ENCODE measurements around the gene TMEM170A.
"Not testable (repeated sequence)": the region's sequence is repeated elsewhere in the genome, so short reads cannot be mapped to it uniquely, and the experiment has no call there.

DNA sequence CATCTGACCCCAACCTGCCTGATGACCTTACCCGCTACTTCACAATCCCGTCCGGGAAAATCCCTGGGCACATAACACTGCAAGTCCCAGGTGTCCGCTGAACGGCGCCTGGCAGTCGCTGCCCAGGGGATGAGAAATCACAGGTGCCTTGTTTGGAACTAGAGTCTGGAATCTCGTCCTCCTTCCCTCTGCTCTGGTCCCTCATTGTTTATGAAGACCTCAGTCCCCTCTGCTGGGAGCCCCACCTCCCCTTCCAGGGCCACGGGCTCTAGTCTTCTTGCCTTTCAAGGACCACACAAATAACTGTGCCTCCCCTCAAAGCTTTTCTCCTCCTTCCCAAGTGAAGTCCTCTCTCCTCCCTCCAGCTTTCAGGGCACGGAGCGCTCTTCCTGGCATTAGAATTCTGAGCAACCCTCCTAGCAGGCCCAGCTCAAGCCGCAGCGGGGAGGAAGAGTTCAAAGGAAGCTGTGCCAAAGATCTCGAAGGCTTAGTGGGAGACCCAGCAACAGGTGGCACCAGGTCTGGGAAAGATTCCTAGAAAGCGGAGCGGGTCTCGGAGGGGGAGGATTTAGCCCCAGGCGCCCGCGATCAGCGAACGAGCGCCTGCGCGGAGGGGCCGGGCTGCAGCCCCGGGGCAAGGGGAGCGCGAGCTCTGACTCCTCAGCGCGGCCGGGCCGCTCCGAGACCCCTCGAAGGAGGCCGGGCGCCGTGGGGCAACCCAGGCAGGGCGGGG is 934 bp downstream of the TMEM170A start:
- TF ChIP-seq, protein P1, sequence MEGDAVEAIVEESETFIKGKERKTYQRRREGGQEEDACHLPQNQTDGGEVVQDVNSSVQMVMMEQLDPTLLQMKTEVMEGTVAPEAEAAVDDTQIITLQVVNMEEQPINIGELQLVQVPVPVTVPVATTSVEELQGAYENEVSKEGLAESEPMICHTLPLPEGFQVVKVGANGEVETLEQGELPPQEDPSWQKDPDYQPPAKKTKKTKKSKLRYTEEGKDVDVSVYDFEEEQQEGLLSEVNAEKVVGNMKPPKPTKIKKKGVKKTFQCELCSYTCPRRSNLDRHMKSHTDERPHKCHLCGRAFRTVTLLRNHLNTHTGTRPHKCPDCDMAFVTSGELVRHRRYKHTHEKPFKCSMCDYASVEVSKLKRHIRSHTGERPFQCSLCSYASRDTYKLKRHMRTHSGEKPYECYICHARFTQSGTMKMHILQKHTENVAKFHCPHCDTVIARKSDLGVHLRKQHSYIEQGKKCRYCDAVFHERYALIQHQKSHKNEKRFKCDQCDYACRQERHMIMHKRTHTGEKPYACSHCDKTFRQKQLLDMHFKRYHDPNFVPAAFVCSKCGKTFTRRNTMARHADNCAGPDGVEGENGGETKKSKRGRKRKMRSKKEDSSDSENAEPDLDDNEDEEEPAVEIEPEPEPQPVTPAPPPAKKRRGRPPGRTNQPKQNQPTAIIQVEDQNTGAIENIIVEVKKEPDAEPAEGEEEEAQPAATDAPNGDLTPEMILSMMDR (IDR thresholded peaks at IDR 0.05; ENCODE audit: insufficient read depth, low read length, poor library complexity, severe bottlenecking) = not testable (repeated sequence)
- not testable (repeated sequence) for TF ChIP-seq EZH2phosphoT487 (conservative IDR thresholded peaks at IDR 0.05; ENCODE audit: low read length)
